PFSK-1 (cell line): Measurements from ENCODE around the gene ATRNL1.

Source experiments
- FOXP2 ChIP-seq: optimal IDR thresholded peaks from 2 replicates; pipeline ENCODE3; 2011; ENCODE audit warnings: borderline replicate concordance, control low read depth, inconsistent platforms; ENCODE audit not compliant: insufficient read depth; ENCODE audit errors: extremely low read length, extremely low read depth
- POLR2AphosphoS5 ChIP-seq: IDR thresholded peaks from 2 replicates; pipeline ENCODE4 v1.6.1; 2012; ENCODE audit warnings: low read depth, mild to moderate bottlenecking, control low read depth, low read length, moderate library complexity
- REST ChIP-seq, 2 experiments: IDR thresholded peaks; 2 replicates each; pipeline versions ENCODE4 v1.6.1 to v1.8.0; 2011 to 2012; ENCODE audit warnings: low read depth in 2 of 2, low read length in 2 of 2, control low read depth in 1 of 2, inconsistent platforms in 1 of 2, mild to moderate bottlenecking in 1 of 2, moderate library complexity in 1 of 2; ENCODE audit not compliant: insufficient read depth in 1 of 2
- SIN3A ChIP-seq: IDR thresholded peaks from 2 replicates; pipeline ENCODE4 v1.6.1; 2012; ENCODE audit warnings: mild to moderate bottlenecking, low read length, moderate library complexity, borderline replicate concordance; ENCODE audit not compliant: insufficient read depth
- TAF1 ChIP-seq: IDR thresholded peaks from 2 replicates; pipeline ENCODE4 v1.6.1; 2012; ENCODE audit warnings: low read length, control low read depth, borderline replicate concordance; ENCODE audit not compliant: insufficient read depth

Gene ATRNL1

GRCh38 chr10:115945701-115946445, 852.7 kb downstream of the ATRNL1 start:
- no peak for TF ChIP-seq REST (IDR thresholded peaks at IDR 0.05; ENCODE audit: insufficient read depth in 1 of 2, low read depth in 2 of 2, low read length in 2 of 2)
- no peak for TF ChIP-seq FOXP2
- no peak for TF ChIP-seq SIN3A
- TF ChIP-seq TAF1: no peak
- no peak for TF ChIP-seq POLR2AphosphoS5

- no peak for TF ChIP-seq POLR2AphosphoS5
These were observed 853.9 kb downstream of the ATRNL1 start for GRCh38 chr10:115947104-115947503.

- TF ChIP-seq SIN3A: no peak
- no peak for TF ChIP-seq REST (IDR thresholded peaks at IDR 0.05; ENCODE audit: insufficient read depth in 1 of 2, low read depth in 2 of 2, low read length in 2 of 2)
- no peak for TF ChIP-seq FOXP2
- TF ChIP-seq TAF1: no peak
- no peak for TF ChIP-seq POLR2AphosphoS5
These were observed 855.3 kb downstream of the ATRNL1 start for GRCh38 chr10:115948465-115948864.

- TF ChIP-seq TAF1 (no peak), REST (IDR thresholded peaks at IDR 0.05; ENCODE audit: insufficient read depth in 1 of 2, low read depth in 2 of 2, low read length in 2 of 2) (no peak), POLR2AphosphoS5 (no peak), FOXP2 (no peak), SIN3A (no peak)
These were observed 856.2 kb downstream of the ATRNL1 start for GRCh38 chr10:115949282-115949844.

GRCh38 chr10:115950320-115950719, 857.2 kb downstream of the ATRNL1 start:
- TF ChIP-seq TAF1 (no peak), POLR2AphosphoS5 (no peak), REST (IDR thresholded peaks at IDR 0.05; ENCODE audit: insufficient read depth in 1 of 2, low read depth in 2 of 2, low read length in 2 of 2) (no peak), FOXP2 (no peak), SIN3A (no peak)
